HFF-Myc (cell line): ENCODE measurements around the gene ZFP69B.

Experiments used
- DNase-seq: peaks from one replicate; pipeline ENCODE4 v3.0.0-alpha.2; 2011; ENCODE audit warnings: low read depth; ENCODE audit errors: extremely low read depth
- H3K4me3 ChIP-seq: replicated peaks from 2 replicates; pipeline ENCODE4 v1.5.1; 2011; ENCODE audit warnings: low read depth, mild to moderate bottlenecking, control low read depth, low read length
- CTCF ChIP-seq: IDR thresholded peaks from 2 replicates; pipeline ENCODE4 v1.5.1; 2012; ENCODE audit warnings: mild to moderate bottlenecking, low read depth, low read length, control low read depth; ENCODE audit errors: missing control alignments

ZFP69B gene

GRCh38 chr1:40411294-40411693 lies 39.0 kb upstream of the ZFP69B start:
- no peak overlapping the region for H3K4me3 ChIP-seq
- no peak for TF ChIP-seq CTCF
- no peak for DNase-seq

GRCh38 chr1:40411843-40412242 lies 38.4 kb upstream of the ZFP69B start:
- H3K4me3 ChIP-seq, result no peak overlapping the region
- TF ChIP-seq CTCF, result no peak
- no peak for DNase-seq

GRCh38 chr1:40413527-40414252 lies 36.6 kb upstream of the ZFP69B start:
- DNase-seq, result no peak
- H3K4me3 ChIP-seq, result no peak overlapping the region
- TF ChIP-seq CTCF, result no peak

GRCh38 chr1:40414331-40414730 lies 35.9 kb upstream of the ZFP69B start:
- no peak for DNase-seq
- TF ChIP-seq CTCF, result no peak

GRCh38 chr1:40416709-40417108 lies 33.6 kb upstream of the ZFP69B start:
- H3K4me3 ChIP-seq, result no peak overlapping the region
- TF ChIP-seq CTCF, result no peak
- DNase-seq, result no peak

More at GRCh38 chr1:40414331-40414730, 35.9 kb upstream of the ZFP69B start:
- no peak overlapping the region for H3K4me3 ChIP-seq

- no peak for TF ChIP-seq CTCF
- H3K4me3 ChIP-seq, result no peak overlapping the region
- DNase-seq, result no peak
Observed at GRCh38 chr1:40421431-40422384, 28.6 kb upstream of the ZFP69B start.
